Loucy (cell line): Measurements from ENCODE around the gene GLRA2.

ENCODE experiments used
- EZH2phosphoT487 ChIP-seq: fragments of 200-600 bp; IDR thresholded peaks from 2 replicates; pipeline ENCODE4 v1.6.1; 2018; ENCODE audit warnings: antibody characterized with exemption, mild to moderate bottlenecking, moderate library complexity, borderline replicate concordance
- TF ChIP-seq, protein P1 (sequence below): fragments of 200-600 bp; sonication (generic); conservative IDR thresholded peaks from 2 replicates; pipeline ENCODE4 v1.5.1; 2014; ENCODE audit warnings: mild to moderate bottlenecking, antibody characterized with exemption, low read length

DNA sequence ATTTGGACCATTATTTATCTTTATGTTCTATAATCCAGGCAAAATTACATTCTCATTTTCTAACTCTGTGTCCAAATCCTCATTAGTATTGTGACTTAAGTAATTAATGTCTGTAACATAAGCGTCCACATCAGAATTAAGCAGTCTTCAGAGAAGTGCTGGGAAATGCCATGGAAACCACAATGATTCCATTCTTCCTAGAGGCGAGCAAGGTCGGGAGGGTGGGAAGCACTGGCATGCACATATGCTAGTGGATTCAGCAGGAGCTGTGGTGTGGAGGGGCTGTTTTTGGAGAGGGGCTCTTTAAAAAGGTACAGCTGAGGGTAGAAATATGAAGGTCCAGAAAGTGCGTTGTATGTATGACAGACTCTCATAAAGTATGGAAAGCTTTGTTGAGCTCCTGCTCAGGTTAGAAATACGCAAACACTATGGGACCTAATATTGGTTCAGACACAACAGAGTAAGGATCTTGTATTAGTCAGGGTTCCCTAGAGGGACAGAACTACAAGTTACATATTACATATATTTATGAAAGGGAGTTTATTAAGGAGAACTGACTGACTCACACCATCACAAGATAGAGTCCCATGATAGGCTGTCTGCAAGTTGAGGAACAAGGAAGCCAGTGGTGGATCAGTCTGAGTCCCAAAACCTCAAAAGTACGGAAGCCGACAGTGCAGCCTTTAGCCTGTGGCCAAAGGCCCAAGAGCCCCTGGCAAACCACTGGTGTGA is 61.5 kb downstream of the GLRA2 start:
- TF ChIP-seq, protein P1, sequence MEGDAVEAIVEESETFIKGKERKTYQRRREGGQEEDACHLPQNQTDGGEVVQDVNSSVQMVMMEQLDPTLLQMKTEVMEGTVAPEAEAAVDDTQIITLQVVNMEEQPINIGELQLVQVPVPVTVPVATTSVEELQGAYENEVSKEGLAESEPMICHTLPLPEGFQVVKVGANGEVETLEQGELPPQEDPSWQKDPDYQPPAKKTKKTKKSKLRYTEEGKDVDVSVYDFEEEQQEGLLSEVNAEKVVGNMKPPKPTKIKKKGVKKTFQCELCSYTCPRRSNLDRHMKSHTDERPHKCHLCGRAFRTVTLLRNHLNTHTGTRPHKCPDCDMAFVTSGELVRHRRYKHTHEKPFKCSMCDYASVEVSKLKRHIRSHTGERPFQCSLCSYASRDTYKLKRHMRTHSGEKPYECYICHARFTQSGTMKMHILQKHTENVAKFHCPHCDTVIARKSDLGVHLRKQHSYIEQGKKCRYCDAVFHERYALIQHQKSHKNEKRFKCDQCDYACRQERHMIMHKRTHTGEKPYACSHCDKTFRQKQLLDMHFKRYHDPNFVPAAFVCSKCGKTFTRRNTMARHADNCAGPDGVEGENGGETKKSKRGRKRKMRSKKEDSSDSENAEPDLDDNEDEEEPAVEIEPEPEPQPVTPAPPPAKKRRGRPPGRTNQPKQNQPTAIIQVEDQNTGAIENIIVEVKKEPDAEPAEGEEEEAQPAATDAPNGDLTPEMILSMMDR, result no peak
- no peak for TF ChIP-seq EZH2phosphoT487
